Mucosa of descending colon (tissue), 3 donors: ENCODE measurements around the gene SNRNP70. TPM values are rescaled to one million over a fixed set of nuclear protein-coding genes. Genes with fewer than 3 reads are reported as not detected.
A peak's percentile ranks its signal among the peaks of the same experiment; 100 is the strongest.
"Not testable (repeated sequence)": the region's sequence is repeated elsewhere in the genome, so short reads cannot be mapped to it uniquely, and the experiment has no call there.

Experiments used
- ATAC-seq: fragments of 200-7000 bp; cut with Tn5 transposase; one replicate; pipeline ENCODE4 v1.9.1; 2020; ENCODE audit warnings: mild to moderate bottlenecking, moderate library complexity
- DNase-seq, 3 donors: peaks; one replicate each; pipeline ENCODE4 v3.0.0-alpha.2; 2020
- H3K36me3 ChIP-seq: fragments of 200-600 bp; one replicate; pipeline ENCODE4 v1.8.0; 2021; ENCODE audit warnings: low read depth, mild to moderate bottlenecking
- H3K4me1 ChIP-seq: fragments of 200-600 bp; one replicate; pipeline ENCODE4 v1.8.0; 2021; ENCODE audit warnings: low read depth, mild to moderate bottlenecking
- H3K4me3 ChIP-seq: fragments of 200-600 bp; one replicate; pipeline ENCODE4 v1.8.0; 2021; ENCODE audit warnings: mild to moderate bottlenecking
- H3K9me3 ChIP-seq: fragments of 200-600 bp; one replicate; pipeline ENCODE4 v1.8.0; 2021; ENCODE audit warnings: mild to moderate bottlenecking
- intact Hi-C, 2 donors: fragments of 100-400 bp; cut with DNase I in 1 of 2; cut with micrococcal nuclease in 1 of 2; formaldehyde crosslinking; loops; one replicate each; pipeline versions ENCODE4 v1.11.0 to v1.11.1; 2022; cut with DNase I, micrococcal nuclease
- total RNA-seq, 3 donors: library from RNA; stranded (reverse); fragmentation: NEBNext Ultra II Directional in 2 of 3; extraction: Animal tissue kit (Norgen Biotek cat#: 25700) in 2 of 3; gene quantifications; one replicate each; pipeline versions ENCODE4 v1.2.1 to v1.2.4, GENCODE V29; 2021 to 2023
- TF ChIP-seq, protein P1 (sequence below): fragments of 200-600 bp; IDR thresholded peaks from one replicate; pipeline ENCODE4 v1.8.0; 2022; ENCODE audit warnings: antibody characterized with exemption, mild to moderate bottlenecking
- donor health status: DM: no; HTN: no; CAD: no; lungs with moderate emphysema.
- donor health status: DM: no; HTN: no; CAD: no.
- donor health status: DM: no; HTN: yes; CAD: no.

SNRNP70 gene
- total RNA-seq, 3 donors from 2014 or later, result 136 to 257 (median 200) TPM

DNA sequence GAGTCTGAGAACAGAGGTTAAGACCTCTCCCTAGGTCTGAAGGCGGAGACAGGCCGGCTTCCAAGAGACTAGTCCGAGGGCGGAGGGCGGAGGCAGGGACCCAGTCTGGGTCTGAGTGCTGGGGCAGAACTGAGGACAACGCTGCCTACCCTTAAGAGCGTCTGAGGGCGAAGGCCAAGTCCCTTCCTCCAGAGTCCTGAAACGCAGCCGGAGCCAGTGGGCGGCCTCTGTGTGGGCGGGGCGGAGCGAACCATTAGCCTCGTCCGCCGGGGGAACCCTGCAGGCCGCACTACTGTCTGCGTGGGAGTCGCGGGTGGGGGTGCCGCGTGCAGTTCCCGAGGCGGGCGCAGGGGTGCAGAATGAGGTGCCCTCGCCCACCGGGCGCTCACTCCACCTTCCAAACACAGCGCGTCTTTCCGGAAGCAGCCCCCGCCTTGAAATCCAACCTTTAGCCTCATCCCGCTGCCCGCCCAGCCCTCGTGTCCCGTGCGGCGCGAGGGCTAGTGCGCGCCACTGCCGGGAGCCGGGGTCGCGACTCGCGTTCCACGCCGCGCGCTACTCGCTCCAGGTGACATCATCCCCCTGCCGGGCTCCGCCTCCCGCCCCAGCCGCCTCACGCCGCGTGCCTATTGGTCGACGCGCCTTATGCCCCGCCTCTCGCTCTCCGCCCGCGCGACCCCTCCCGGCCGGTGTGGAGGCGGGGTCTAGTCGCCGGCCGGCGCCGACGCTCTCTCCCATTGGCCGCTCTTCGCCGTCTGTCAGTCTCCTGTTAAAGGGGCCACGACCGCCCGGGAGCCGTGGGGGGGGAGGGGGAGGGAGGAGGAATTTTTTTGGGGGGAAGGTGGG is 33.5 kb downstream of the SNRNP70 start, which contains the start of gene C19orf73:
Gene C19orf73, minus strand, starts transcription at position 579 of the 846 bp plus-strand sequence. Its CDS starts 121 bp downstream, at position 458.
- ATAC-seq (peak; percentile 91), DNase-seq (peak; percentile 94 to 97 (median 96))
- Histone ChIP-seq H3K4me1 (peaks cover 32% of the 10 kb centered on the region), H3K4me3 (peak within 1 kb of the TSS; percentile 38), H3K36me3 (no peaks in the 10 kb centered on the region), H3K9me3 (no peaks in the 10 kb centered on the region)
- intact Hi-C loops, result no loop called here
- TF ChIP-seq, protein P1, sequence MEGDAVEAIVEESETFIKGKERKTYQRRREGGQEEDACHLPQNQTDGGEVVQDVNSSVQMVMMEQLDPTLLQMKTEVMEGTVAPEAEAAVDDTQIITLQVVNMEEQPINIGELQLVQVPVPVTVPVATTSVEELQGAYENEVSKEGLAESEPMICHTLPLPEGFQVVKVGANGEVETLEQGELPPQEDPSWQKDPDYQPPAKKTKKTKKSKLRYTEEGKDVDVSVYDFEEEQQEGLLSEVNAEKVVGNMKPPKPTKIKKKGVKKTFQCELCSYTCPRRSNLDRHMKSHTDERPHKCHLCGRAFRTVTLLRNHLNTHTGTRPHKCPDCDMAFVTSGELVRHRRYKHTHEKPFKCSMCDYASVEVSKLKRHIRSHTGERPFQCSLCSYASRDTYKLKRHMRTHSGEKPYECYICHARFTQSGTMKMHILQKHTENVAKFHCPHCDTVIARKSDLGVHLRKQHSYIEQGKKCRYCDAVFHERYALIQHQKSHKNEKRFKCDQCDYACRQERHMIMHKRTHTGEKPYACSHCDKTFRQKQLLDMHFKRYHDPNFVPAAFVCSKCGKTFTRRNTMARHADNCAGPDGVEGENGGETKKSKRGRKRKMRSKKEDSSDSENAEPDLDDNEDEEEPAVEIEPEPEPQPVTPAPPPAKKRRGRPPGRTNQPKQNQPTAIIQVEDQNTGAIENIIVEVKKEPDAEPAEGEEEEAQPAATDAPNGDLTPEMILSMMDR, result no peak

DNA sequence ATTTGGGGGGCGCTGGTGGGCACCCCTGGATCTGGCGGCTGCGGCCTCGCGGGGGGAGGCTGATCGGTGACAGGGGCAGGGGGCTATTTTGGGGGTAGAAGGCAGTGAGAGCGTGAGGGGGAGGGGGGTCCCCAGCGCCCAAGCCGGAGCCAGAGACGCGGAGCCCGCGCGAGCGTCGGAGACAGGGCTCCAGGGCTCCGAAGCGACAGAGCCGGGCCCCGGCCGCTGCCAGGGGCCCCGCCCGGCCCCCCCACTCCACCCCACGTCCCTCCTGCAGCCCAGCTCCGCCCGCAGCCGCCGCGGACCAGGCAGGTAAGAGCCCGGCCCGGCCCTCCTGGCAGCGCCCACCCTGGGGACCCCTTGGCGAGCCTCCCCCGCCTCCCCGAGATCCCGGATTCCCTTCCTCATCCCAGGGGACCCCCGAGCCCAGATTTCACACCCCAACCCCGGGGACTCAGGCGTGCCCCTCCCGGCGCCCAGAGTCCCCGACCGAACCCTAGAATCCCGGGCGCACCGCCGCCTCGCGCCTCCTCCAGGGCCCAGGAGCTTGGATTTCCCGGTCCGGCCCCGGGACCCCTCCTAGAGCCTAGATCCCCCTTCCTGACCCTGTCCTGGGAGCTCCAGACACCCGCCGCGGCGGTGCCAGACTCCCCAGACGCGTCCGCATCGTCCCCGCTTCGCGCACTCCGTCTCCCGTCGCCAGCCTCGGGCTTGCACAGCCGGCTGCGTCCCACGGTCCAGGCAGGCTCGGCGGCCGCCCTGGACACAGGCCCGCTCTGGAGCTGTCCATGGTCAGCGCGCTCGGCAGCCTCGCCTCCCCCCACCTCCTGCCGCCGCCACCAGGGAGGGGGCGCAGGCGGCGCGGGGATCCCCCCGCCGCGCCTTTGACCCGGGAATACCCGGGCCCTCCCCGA is 34.4 kb downstream of the SNRNP70 start, which contains the start of gene PPFIA3:
Gene PPFIA3, plus strand, starts transcription at position 134 of the 914 bp plus-strand sequence. CDS start 8,330 bp downstream, outside the sequence.
- TF ChIP-seq, protein P1, result no peak
- ATAC-seq (peak; percentile 28), DNase-seq (peak; percentile 70 to 78 (median 71))
- H3K9me3 ChIP-seq, result no peaks in the 10 kb centered on the region
- peak within 1 kb of the TSS; percentile 38 for H3K4me3 ChIP-seq
- no peaks in the 10 kb centered on the region for H3K36me3 ChIP-seq
- intact Hi-C loops, result no loop called here
- H3K4me1 ChIP-seq, result peaks cover 37% of the 10 kb centered on the region

DNA sequence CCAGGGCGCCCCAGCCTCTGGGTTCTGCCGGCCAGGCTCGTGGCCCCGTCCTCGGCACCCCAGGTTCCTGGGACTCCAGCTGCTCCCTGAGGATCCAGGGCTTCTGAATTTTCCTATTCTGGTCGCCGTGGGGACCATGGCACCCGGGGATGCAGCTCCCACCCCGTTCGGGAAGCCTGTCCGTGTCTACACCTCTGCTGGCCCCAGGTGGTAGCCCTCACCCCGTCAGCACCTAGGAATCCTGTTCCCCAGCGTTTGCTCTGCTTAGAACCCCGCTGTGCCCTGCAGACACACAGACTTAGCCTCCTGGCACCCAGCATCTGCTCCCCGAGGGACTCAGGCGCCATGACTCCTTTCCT is 35.1 kb downstream of the SNRNP70 start:
- no peak overlapping the region for H3K4me3 ChIP-seq
- ATAC-seq, result no peak
- intact Hi-C loops, result no loop called here

DNA sequence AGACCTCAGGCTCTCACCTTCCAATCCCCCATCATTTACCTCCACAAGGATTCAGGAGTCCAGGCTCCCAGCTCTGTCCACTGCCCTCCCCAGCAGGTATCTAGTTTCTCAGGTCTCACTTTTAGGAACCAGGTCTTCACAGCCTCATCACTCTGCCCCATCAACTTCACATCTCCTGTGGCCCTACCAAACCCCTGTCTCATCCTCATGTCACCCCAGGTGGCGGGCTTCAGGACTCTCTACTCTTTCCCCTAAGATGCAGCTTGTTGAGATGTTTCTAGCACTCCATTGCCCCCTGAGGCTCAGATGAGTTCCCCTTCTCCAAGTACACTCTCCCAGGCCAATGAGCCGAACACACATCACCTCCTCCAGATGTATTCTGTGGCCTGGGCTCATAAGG is 35.6 kb downstream of the SNRNP70 start:
- TF ChIP-seq, protein P1, result no peak
- Histone ChIP-seq H3K9me3 (no peaks in the 10 kb centered on the region), H3K4me1 (peaks cover 46% of the 10 kb centered on the region), H3K4me3 (no peak overlapping the region), H3K36me3 (no peaks in the 10 kb centered on the region)
- ATAC-seq (no peak), DNase-seq (no peak)
- intact Hi-C loops, result no loop called here

More for the DNA sequence above, 35.1 kb downstream of the SNRNP70 start:
- no peaks in the 10 kb centered on the region for H3K9me3 ChIP-seq
- no peak for DNase-seq
- H3K36me3 ChIP-seq, result no peaks in the 10 kb centered on the region
- peaks cover 43% of the 10 kb centered on the region for H3K4me1 ChIP-seq
- TF ChIP-seq, protein P1, result no peak

DNA sequence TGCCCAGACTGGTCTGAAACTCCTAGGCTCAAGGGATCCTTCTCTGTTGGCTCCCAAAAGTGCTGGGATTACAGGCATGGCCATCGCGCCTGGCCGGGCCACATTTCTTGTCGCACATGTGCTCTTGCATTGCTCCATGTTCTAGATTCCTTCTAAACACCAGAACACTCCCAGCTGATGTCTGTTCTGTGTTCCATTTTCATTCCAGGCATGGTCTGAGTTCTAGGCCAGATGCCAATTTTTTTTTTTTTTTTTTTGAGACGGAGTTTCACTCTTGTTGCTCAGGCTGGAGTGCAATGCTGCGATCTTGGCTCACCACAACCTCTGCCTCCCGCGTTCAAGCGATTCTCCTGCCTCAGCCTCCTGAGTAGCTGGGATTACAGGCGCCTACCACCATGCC is 36.6 kb downstream of the SNRNP70 start:
- DNase-seq, H3K9me3 ChIP-seq, H3K36me3 ChIP-seq, H3K4me3 ChIP-seq, intact Hi-C loops, ATAC-seq: not testable (repeated sequence)
- peaks cover 41% of the 10 kb centered on the region for H3K4me1 ChIP-seq

DNA sequence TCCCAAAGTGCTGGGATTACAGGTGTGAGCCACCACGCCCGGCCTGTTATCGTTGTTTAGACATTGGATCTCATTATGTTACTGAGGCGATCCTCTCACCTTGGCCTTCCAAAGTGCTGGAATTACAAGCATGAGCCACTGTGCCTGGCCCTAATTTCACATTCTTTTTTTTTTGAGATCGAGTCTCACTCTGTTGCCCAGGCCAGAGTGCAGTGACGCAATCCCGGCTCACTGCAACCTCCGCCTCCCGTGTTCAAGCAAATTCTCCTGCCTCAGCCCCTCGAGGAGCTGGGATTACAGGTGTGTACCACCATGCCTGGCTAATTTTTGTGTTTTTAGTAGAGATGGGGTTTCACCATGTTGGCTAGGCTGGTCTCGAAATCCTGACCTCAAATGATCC is 38.0 kb downstream of the SNRNP70 start:
- H3K4me3 ChIP-seq, H3K36me3 ChIP-seq, H3K9me3 ChIP-seq, intact Hi-C loops, ATAC-seq, DNase-seq: not testable (repeated sequence)
- peaks cover 40% of the 10 kb centered on the region for H3K4me1 ChIP-seq
